Mucosa of gallbladder (tissue), 1 donor: ENCODE measurements around the gene USP47. TPM values are rescaled to one million over a fixed set of nuclear protein-coding genes. Genes with fewer than 3 reads are reported as not detected.

ENCODE experiments used
- DNase-seq: peaks from one replicate; pipeline ENCODE4 v3.0.0-alpha.2; 2020; ENCODE audit warnings: low spot score
- total RNA-seq: library from RNA; stranded (reverse); gene quantifications from one replicate; pipeline ENCODE4 v1.2.1, GENCODE V29; 2021
- donor health status: DM: no; HTN: no; CAD: no.

The USP47 gene, protein sequence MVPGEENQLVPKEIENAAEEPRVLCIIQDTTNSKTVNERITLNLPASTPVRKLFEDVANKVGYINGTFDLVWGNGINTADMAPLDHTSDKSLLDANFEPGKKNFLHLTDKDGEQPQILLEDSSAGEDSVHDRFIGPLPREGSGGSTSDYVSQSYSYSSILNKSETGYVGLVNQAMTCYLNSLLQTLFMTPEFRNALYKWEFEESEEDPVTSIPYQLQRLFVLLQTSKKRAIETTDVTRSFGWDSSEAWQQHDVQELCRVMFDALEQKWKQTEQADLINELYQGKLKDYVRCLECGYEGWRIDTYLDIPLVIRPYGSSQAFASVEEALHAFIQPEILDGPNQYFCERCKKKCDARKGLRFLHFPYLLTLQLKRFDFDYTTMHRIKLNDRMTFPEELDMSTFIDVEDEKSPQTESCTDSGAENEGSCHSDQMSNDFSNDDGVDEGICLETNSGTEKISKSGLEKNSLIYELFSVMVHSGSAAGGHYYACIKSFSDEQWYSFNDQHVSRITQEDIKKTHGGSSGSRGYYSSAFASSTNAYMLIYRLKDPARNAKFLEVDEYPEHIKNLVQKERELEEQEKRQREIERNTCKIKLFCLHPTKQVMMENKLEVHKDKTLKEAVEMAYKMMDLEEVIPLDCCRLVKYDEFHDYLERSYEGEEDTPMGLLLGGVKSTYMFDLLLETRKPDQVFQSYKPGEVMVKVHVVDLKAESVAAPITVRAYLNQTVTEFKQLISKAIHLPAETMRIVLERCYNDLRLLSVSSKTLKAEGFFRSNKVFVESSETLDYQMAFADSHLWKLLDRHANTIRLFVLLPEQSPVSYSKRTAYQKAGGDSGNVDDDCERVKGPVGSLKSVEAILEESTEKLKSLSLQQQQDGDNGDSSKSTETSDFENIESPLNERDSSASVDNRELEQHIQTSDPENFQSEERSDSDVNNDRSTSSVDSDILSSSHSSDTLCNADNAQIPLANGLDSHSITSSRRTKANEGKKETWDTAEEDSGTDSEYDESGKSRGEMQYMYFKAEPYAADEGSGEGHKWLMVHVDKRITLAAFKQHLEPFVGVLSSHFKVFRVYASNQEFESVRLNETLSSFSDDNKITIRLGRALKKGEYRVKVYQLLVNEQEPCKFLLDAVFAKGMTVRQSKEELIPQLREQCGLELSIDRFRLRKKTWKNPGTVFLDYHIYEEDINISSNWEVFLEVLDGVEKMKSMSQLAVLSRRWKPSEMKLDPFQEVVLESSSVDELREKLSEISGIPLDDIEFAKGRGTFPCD (N-terminal part only)
- 48.5 TPM for total RNA-seq

DNA sequence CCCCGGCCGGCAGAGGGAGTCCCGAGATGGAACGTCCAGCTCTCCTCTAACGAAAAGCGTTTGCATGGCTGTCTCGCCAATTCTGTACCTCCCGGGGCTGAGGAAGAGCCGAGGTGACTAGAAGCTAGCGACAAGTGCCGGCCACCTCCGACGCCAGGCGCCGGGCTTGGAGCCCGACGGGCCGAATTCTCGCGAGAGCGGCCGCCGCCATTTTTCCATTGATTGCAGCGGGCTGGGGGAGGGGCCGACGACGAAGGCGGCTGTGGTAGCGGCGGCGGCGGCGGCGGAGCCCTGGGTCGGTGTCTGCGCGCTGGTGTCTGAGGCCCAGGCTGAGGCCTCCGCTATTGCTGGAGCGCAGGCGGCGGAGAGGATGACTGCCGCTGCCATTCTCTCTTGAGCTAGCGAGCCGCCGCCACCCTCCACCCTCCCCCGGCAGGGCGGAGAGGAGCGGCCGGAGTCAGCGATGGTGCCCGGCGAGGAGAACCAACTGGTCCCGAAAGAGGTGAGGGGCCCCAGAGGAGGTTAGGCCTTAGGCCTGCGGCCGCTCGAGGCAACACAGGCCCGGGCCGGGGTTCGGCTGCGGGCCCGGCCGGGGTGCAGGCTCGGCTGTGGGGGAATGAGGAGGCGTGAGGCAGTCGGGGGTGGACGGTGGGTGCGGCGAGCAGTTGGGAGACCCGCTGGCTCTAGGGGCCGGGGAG, at the start of gene USP47:
USP47 (plus strand) TSS at position 250 of the 698 bp plus-strand sequence; CDS start at position 464, 214 bp downstream.
- DNase-seq = peak; percentile 93

DNA sequence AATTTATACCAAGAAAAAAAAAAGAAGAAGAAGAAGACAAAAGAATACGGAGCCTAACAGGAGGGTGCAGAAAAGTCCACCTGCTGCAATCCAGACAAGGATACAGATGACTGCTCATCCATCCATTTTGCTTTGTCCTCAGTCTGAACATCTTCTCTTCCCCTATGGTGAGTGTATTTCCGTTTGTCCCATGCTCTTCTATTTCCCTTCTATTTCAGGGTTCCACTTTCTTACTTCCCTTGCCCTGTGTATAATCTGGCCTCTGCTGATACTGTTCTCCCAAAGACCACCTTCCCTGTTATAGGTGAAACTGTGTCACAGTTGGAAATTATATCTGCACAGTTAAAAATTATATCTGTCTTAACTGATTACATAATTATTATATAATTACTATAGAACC, 48.7 kb upstream of the USP47 start:
- DNase-seq = no peak

DNA sequence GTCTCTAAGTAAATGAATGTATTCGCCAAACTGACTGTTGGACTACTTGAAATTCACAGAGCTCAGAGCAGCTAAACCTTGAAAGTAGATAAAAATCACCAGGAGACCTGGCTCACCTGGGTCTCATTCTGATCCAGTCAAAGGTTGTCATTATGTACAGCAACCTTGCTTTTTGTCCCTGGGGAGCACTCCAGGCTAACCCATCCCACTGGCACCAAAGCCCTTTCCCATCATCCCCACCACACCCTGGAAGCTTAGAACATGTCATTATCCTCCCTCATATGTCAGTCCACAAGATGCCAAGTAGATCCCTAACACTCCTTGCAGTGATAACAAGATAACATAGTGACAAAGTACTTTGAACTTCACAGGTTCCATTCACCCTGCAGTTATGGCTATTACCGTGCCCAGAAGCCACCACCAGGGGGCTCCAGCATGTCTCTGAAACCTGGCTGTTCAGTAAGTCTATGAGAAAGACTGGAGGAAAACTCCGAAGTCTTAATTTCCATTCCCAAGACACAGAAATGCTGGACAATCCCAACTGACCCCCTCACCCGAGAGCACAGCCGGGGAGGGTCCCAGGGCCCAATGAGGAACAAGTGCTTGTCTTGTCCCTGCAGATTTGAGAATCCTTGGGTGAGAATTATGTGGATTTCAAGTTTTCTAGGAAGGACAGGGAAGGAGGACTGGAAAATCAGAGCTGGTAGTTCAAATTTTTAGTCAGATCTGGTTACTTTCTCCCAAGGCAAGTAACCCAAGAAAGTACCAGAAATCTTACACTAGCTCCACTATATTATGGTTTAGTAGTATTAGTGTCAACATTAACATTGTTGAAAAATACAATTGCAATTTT, 43.0 kb upstream of the USP47 start:
- peak; percentile 91 for DNase-seq

DNA sequence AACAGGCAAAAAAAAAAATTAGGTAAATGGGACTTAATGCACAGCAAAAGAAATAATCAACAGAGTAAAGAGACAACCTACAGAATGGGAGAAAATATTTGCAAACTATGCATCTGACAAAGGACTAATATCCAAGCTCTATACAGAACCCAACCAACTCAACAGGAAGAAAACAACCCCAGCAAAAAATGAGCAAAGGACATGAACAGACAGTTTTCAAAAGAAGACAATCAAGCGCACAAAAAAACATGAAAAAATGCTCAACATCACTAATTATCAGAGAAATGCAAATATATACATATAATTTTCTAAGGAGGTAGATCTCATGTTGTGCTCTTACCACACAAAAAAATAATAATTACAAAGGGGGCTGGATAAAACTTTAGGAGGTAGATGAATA, 36.5 kb upstream of the USP47 start:
- no peak for DNase-seq

DNA sequence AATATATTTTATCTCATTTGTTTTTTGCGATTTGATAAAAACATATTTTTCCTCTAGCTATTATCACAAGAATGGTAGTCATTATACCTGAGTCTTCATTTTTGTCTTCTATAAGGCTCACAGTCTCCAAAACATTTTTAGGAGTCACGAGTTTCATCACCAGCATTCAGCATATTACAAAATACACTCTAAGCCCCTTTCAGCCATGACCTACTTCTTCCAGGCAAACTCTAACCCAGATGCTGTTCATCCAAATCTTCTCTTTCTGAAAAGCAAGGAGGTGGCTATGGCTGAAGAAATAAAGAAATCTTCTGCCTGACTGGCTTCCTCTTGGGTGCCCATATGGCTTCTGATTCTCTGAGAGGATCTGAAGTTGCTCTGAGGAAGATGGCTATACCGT, 35.7 kb upstream of the USP47 start:
- DNase-seq = no peak

DNA sequence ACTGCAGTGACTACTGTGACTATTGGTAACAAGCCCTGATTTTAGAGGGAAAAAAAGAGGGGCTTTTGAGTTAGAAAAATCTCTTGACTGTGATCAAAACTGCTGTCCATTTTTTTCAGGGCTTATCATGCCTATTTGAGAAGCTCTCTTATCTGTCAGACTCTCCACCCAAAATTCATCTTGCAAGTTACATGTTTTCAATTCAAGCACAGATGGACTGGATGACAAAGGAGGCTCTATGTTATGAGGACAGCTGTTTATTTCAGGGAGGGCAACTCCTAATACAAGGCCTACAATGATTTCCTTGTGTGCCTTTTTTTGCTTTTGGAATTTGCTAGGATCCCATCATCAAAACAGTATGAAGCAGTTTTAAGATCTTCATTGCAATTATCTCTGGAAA, 35.2 kb upstream of the USP47 start:
- DNase-seq = no peak

DNA sequence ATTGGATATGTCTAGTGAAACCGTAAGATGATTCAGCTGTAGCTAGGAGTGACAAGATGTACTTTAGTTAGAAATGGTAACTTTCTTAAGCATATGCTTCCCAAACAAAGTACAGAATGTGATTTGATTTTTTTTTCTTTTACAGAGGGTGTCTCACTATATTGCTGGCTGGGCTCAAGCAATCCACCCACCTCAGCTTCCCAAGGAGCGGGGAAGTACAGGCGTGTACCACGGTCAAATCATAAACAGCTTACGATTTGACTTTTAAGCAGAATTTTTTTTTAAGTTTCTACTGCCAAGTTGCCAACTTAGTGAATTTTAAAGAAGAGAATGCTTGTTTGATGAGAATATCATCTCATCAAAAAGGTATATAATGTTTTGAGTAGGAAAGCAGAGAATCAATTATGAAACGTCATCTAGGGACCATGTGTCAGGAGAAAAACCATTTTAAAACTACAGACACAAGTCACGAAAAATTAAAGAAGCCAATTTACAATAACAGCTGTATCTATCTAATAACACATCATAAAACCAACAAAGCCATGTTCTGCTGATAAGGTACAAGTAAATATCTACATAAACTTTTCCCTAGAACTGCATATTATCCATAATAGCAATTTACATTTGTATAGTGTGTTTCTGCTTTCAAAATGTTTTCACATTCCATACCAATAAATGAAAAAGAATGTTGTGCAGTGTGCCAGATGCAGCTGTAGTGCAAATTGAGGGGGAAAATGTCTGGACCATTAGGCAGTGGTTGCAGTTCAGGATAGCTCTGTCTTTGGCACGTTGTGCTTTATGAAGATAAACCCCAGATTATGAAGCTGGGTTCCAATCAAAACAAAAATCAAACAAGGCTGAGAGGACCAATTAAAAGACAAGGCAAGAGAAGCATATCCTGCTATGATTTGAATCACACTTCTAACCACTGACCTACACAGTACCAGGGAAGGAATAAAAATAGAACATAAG, 33.7 kb upstream of the USP47 start:
- no peak for DNase-seq

DNA sequence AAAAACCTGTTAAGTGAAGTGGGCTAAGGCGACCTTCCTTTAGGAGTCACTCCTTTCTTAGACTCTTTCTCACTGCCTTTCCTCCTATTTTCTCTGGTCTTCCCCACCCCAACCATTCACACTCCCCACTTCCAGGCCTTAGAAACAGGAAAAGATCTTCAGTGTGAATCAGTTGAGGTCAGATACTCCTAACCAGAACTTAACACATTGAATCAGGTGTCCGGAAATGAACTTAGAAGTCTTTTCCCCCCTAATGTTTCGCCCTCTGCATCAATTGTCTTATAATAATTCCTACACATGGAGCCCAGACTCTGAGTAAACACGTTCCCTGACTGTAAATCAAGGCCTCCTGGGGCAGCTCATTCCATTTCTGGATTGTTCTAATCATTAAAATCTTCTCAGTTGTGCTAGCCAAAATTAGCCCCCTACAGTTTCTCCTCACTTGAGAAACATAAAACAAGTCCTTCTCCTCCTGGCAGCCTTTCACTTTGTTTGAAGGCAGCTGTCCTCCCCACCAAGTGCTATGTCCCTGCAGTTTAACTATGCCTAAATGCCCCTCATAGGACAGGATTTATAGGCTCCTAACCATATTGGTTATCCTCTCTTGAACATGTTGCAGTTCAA, 32.7 kb upstream of the USP47 start:
- no peak for DNase-seq

DNA sequence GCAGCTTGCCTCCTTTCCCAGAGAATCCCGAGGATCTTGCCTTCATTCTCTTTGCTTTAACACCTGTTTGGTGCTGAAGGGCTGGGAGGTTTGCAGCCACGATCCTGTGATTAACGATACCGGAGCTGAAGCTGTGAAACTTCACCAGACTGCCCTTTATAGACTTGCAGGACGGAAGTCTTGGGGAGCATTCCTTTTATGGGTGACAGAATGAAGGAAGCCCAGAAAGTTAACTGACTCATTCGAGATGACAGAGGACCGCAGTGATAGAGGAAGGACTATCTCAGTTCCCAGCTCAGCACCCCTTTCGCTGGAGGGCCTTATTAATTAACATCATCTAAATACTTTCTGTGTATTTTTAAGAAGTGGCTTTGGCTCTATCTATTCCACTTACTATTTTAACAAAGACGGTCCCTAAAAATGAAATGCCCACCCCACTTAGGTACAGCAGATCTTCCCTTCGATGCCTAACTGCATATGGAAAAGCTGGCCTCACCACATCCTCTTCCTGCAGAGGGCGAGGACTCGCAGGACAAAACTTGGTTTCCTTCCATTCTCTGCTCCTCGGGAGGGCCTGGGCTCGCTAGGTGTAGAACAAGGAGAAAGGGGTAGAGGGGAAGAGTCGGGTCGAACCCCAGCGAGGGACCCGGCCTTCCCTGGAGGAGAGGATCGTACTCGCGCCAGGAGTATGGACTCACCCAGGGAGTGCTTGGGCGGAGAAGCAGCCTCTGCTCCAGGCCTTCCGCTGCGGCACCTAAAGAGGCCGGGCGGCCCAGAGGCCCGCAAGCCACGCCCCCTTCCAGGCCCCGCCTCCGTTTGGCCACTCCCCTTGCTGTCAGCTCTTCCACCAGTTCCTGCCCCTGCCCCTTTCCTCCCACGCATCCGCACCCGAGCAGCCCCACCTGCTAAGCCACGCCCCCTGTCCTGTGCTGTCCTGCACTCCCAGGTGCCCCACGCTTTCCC, 30.7 kb upstream of the USP47 start:
- DNase-seq = no peak

DNA sequence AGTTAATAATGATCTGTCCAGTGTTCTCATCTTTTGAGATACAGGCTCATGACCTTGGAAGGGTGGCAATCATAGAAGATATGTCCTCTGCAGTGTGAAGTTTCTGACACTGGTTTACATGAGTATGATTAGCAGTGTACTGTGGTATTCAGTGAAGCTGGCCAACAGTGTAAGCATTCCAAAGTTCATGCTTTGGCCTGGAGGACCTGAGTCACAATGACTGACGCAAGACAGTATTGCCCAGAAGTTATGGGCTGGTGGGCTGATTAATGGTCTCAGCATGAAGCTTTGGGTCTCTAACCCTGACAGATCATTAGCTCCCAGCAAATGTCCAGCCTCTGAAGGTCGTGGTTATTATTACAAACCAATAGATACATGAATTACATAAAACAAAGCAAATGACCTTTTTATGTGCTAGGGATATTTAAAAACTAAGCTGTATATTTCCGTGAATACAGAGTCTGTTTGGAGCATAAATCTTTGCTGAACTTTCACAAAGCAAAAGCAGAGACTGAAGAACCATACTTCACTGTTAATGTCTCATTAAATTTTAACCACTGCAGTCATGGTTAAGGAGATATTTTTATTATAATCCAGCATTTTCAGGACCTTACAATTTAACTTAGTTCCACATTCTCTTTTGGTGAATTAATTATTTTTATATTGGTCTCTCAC, 28.3 kb upstream of the USP47 start:
- DNase-seq = peak; percentile 66

DNA sequence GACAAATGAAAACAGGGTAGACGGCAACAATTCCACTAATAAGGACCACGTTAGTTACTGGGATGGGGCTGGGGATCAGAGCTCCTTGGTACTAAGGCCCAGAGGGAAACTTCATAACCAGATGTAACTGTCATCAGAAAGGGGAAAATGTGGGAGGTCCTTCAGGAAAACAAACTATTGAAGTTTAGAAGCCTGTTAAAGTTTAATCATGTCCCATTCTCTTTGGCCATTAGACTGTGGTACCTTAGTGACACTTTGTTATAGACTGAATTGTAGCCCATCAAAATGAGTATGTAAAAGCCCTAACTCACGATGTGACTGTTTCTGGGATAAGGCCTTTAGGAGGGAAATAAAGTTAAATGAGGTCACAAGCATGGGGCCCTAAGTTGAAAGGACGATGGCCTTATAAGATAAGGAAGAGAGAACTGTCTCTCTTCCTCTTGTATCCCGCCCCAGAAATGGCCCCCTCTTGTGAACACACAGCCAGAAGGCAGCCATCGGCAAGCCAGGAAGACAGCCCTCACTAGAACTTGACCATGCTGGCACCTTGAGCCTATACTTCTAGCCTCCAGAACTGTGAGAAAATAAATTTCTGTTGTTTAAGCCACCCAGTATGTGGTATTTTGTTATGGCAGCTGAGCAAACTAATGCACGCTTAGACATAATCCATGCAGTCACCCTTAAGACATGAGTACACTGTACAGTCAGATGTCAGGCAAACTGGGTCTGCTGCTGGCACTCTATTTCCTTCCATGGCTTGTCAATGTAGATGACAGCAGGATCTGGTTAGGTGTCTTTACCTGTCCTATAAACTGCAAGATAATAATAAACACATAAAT, 26.9 kb upstream of the USP47 start:
- no peak for DNase-seq

DNA sequence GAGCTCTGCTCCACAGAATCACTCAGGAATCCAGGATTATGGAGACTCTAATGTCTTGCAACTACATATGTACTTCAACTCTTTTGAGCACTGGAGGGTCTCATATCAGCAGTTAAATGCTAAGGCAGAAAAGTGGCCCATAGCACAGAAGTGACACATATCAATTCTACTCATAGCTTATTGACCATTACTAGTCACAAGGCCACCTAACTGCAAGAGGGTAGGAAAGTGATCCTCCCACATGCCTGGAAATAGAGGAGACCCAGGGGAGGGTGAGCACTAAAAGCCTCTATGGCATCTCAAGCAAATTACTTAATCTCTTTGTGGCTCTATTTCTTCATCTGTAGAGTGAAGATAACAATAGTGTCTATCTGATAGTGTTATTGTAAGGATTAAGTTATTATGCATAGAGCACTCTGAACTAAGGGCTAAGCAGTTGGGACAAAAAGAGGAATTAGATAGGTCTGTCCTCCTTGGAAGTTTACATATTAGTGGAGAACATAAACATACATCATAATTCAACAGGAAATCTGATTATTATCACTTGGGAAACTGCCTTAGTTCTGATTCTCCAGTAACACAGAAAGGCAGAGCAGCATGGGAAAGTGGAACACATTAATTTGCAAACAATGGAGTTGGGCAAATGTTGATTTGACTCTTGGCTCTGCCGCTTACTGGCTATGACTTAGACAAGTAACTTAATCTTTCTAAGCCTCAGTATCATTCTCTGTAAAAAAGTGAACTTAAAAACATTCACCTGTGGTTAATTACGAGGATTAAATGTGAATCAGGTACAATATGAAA, 25.1 kb upstream of the USP47 start:
- DNase-seq = no peak

DNA sequence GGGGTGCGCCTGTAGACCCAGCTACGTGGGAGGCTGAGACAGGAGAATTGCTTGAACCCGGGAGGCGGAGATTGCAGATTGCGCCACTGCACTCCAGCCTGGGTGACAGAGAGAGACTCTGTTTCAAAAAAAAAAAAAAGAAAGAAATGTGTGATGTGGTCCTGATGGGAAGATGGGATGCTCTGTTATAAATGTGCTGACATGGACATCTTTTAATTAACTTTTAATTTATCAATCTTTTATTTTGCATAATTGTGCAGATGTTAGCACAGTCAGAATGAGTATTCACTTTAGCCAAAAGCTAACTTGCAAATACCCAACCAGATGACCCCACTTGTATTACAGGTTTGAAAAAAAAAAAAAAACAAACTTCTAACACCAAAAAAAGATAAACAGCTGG, 23.8 kb upstream of the USP47 start:
- no peak for DNase-seq

DNA sequence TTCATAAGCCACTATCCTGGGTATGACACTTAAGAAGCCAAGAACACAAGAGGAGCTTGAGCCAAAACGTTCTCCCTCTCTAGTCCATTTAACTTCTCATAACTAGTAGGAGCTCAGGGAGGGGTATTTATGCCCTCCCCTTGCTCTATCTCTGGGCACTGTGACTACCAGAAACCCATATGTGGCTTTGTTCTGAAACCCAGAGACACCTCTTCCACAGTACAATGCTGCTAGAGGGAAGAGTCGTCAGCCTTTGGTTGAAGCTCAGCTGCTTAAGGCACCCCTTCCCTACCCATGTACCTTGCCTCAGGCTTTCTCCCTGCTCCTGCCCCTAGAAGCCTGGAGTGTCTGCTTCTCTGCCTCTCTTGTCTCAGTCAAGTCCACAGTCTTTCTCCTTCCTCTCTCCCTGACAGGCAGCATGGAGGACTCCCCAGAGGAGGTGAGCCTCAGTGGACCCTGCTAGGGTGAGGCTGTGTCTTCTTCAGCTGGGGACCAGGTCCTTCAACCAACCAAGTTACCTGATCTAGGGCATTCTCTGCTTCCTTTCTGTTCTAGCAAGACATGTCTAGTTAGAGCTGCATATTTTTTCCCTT, 23.1 kb upstream of the USP47 start:
- no peak for DNase-seq

DNA sequence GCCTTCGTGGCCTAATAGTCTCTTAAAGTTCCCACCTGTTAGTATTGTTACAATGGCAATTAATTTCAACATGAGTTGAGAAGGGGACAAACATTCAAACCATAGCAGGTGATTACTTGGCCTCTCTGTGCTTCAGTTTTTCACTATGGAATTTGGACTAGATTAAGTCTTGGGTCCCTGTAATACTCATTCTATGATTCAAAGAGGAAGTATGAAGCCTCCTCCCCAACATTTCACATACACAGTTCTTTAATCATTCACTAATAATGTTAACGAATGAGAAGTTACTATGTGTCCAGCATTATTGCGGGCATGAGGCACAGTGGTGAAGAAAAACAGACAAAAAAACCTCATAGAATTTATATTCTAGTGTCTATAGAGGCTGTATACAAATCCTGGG, 19.9 kb upstream of the USP47 start:
- DNase-seq = no peak
